Activated CD8-positive, alpha-beta T cell treated with anti-CD3 and anti-CD28 coated beads for 36 hours (primary cell): ENCODE results near the gene KCNIP4. TPM values are rescaled to one million over a fixed set of nuclear protein-coding genes. Genes with fewer than 3 reads are reported as not detected.

Experiments
- ATAC-seq: fragments of 200-7000 bp; cut with Tn5 transposase; one replicate; pipeline ENCODE4 v1.10.0; 2021; ENCODE audit warnings: mild to moderate bottlenecking, moderate library complexity
- CTCF ChIA-PET: fragments of 350-600 bp; sonication (Branson Sonifier 250); formaldehyde crosslinking; loops from one replicate; lab custom pipeline; 2021; ENCODE audit warnings: antibody characterized with exemption; lab: Charles Lee
- POLR2A ChIA-PET: fragments of 350-600 bp; sonication (Branson Sonifier 250); formaldehyde crosslinking; loops from one replicate; lab custom pipeline; 2021; ENCODE audit warnings: antibody characterized with exemption; lab: Charles Lee
- DNase-seq: peaks from one replicate; pipeline ENCODE4 v3.0.0-alpha.2; 2020
- H3K27ac Mint-ChIP-seq: one replicate; pipeline ENCODE4 v1.8.0; 2021; ENCODE audit warnings: mild to moderate bottlenecking, mixed read lengths
- H3K27me3 Mint-ChIP-seq: one replicate; pipeline ENCODE4 v1.8.0; 2021; ENCODE audit warnings: mixed read lengths
- H3K36me3 Mint-ChIP-seq: one replicate; pipeline ENCODE4 v1.8.0; 2021; ENCODE audit warnings: low read depth, mixed read lengths
- H3K4me1 Mint-ChIP-seq: one replicate; pipeline ENCODE4 v1.8.0; 2021; ENCODE audit warnings: low read depth, mixed read lengths
- H3K4me3 Mint-ChIP-seq: one replicate; pipeline ENCODE4 v1.8.0; 2021; ENCODE audit warnings: mild to moderate bottlenecking, moderate library complexity, mixed read lengths
- H3K9me3 Mint-ChIP-seq: one replicate; pipeline ENCODE4 v1.8.0; 2021; ENCODE audit warnings: mixed read lengths
- CTCF ChIP-seq: fragments of 200-600 bp; IDR thresholded peaks from one replicate; pipeline ENCODE4 v1.8.0; 2022; ENCODE audit warnings: antibody characterized with exemption, mild to moderate bottlenecking
- intact Hi-C: fragments of 100-400 bp; cut with micrococcal nuclease; formaldehyde crosslinking; loops from one replicate; pipeline ENCODE4 v1.10.0; 2022
- total RNA-seq, 2 experiments: library from RNA; stranded (reverse); gene quantifications; one replicate each; pipeline ENCODE4 v1.2.3, GENCODE V29; 2021

The KCNIP4 gene
- total RNA-seq, 2 experiments from 2014 or later, result not detected

GRCh38 chr4:21989351-21989750 is 40.8 kb upstream of the KCNIP4 start:
- POLR2A ChIA-PET, result no interaction called here
- ATAC-seq, result no peak

DNA sequence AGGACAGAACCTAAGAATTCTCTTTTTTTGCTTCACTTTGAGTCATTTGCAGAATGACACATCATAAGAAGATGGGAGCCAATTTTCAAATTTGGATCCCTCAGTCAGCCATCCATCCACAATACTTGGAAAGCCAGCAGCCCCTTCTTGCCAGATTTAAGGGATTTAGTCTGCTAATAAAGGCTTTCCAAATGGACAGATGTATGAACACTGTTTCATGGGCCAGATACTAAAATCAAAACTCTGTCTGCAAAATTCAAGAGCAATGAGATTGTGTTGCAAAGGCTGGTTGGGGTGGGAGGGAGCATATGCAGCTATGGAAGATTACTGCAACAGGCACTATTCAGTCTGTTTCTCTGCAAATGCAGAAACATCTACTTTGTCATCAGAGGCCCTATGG is 37.7 kb upstream of the KCNIP4 start:
- Mint-ChIP-seq H3K4me3 (no peak overlapping the region), H3K36me3 (no peaks in the 10 kb centered on the region), H3K9me3 (peaks cover 4% of the 10 kb centered on the region), H3K27me3 (no peaks in the 10 kb centered on the region), H3K4me1 (no peaks in the 10 kb centered on the region), H3K27ac (no peak overlapping the region)
- ATAC-seq (no peak), DNase-seq (no peak)
- POLR2A ChIA-PET, result no interaction called here
- intact Hi-C loops, result no loop called here
- no peak for TF ChIP-seq CTCF
- CTCF ChIA-PET, result no interaction called here

More at GRCh38 chr4:21989351-21989750, 40.8 kb upstream of the KCNIP4 start:
- Mint-ChIP-seq H3K36me3 (no peaks in the 10 kb centered on the region), H3K4me3 (no peak overlapping the region), H3K27me3 (no peaks in the 10 kb centered on the region), H3K27ac (no peak overlapping the region), H3K9me3 (peaks cover 4% of the 10 kb centered on the region), H3K4me1 (no peaks in the 10 kb centered on the region)
- intact Hi-C loops, result no loop called here
- no peak for TF ChIP-seq CTCF
- CTCF ChIA-PET, result no interaction called here
- no peak for DNase-seq

DNA sequence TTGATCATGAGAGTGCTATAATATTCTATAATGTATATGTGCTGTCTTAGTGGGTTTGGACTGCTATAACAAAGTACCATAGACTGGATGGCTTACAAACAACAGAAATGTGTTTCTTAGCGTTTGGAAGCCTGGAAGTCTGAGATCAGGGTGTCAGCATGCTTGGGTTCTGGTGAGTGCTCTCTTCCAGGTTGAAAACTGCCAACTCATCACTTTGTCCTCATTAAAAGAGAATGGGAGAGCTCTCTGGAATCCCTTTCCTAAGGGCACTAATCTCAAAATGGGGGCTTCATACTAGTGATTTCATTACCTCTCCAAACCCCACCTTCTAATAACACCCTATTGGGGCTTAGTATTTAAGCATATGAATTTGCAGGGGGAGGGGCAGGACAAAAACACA is 33.5 kb upstream of the KCNIP4 start:
- ChIA-PET POLR2A (no interaction called here), CTCF (no interaction called here)
- no peaks in the 10 kb centered on the region for H3K4me1 Mint-ChIP-seq
- DNase-seq (no peak), ATAC-seq (no peak)
- no peak for TF ChIP-seq CTCF
- no peak overlapping the region for H3K4me3 Mint-ChIP-seq
- no peaks in the 10 kb centered on the region for H3K36me3 Mint-ChIP-seq
- no peaks in the 10 kb centered on the region for H3K27me3 Mint-ChIP-seq
- H3K9me3 Mint-ChIP-seq, result no peaks in the 10 kb centered on the region
- intact Hi-C loops, result no loop called here
- no peak overlapping the region for H3K27ac Mint-ChIP-seq

DNA sequence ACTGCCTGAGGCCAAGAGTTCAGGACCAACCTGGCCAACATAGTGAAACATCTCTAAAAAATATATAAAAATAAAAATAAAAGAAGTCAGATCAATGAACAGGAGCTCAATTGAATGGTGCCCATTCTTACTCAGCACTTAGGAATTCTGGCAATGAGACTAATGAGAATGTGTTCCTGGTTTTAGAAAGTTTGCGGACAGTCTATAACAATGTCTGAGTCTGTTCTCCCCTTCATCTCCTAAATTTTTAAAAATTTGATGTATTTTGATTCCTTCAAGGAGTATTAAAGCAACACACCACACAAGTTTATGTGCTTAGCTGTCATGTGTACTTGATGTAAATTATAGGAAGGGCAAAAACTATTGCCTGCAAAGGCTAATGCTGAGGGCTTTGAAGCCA is 30.6 kb upstream of the KCNIP4 start:
- no peak for DNase-seq
- H3K9me3 Mint-ChIP-seq, result no peaks in the 10 kb centered on the region
- H3K27me3 Mint-ChIP-seq, result no peaks in the 10 kb centered on the region
- no peak overlapping the region for H3K27ac Mint-ChIP-seq
- ChIA-PET CTCF (no interaction called here), POLR2A (no interaction called here)
- intact Hi-C loops, result no loop called here
- H3K4me1 Mint-ChIP-seq, result no peaks in the 10 kb centered on the region
- TF ChIP-seq CTCF, result no peak
- no peak for ATAC-seq
- H3K4me3 Mint-ChIP-seq, result no peak overlapping the region
- no peaks in the 10 kb centered on the region for H3K36me3 Mint-ChIP-seq

DNA sequence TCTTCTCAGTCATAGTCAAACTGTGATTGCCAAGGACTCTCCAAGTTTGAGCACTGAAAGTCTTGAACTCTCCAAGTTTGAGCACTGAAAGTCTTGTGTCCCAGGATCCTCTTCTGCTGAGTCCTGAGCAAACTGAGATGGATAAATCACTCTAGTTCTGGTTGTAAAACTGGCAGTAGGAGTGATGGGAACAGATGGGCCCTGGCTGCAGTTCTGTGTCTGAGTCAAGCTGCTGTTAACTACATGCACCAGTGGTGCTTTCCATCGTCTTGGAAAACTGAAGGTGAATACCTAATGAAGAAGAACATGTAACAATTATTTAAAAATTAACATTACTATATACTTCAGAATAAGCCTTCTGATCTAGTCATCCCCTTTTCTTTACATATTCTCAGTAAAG is 27.6 kb upstream of the KCNIP4 start:
- ATAC-seq (no peak), DNase-seq (no peak)
- H3K4me1 Mint-ChIP-seq, result no peaks in the 10 kb centered on the region
- H3K27ac Mint-ChIP-seq, result no peak overlapping the region
- ChIA-PET CTCF (no interaction called here), POLR2A (no interaction called here)
- intact Hi-C loops, result no loop called here
- H3K4me3 Mint-ChIP-seq, result no peak overlapping the region
- H3K9me3 Mint-ChIP-seq, result no peaks in the 10 kb centered on the region
- H3K36me3 Mint-ChIP-seq, result no peaks in the 10 kb centered on the region
- no peak for TF ChIP-seq CTCF
- H3K27me3 Mint-ChIP-seq, result no peaks in the 10 kb centered on the region
